T-cell (primary cell): ENCODE measurements around the gene PCBP2. TPM values are rescaled to one million over a fixed set of nuclear protein-coding genes. Genes with fewer than 3 reads are reported as not detected.
"Not testable (repeated sequence)": the region's sequence is repeated elsewhere in the genome, so short reads cannot be mapped to it uniquely, and the experiment has no call there.

ENCODE experiments used
- ATAC-seq, 4 experiments: fragments of 200-7000 bp in 3 of 4; fragments of 150-1000 bp in 1 of 4; cut with Tn5 transposase; replicated peaks in 1 of 4; 1 replicate in 3 of 4; 2 replicates in 1 of 4; pipeline ENCODE4 v1.10.0; 2021; ENCODE audit warnings: moderate library complexity in 3 of 4, mild to moderate bottlenecking in 2 of 4, moderate number of reproducible peaks in 1 of 4
- CTCF ChIA-PET, 2 donors: fragments of 300-600 bp; sonication (Branson Sonifier 250); formaldehyde crosslinking; loops; one replicate each; lab custom pipeline; 2022; ENCODE audit warnings: antibody characterized with exemption in 2 of 2; lab: Charles Lee
- POLR2A ChIA-PET, 2 donors: fragments of 300-600 bp; sonication (Branson Sonifier 250); formaldehyde crosslinking; loops; one replicate each; lab custom pipeline; 2022; ENCODE audit warnings: antibody characterized with exemption in 2 of 2; lab: Charles Lee
- DNase-seq, 35 experiments: peaks; one replicate each; pipeline versions ENCODE4 v3.0.0 to v3.0.0-alpha.2; 2013 to 2023
- H3K27ac ChIP-seq: one replicate; pipeline ENCODE4 v1.5.1; 2013; ENCODE audit warnings: low read length
- H3K27me3 ChIP-seq, 2 experiments: replicated peaks in 1 of 2; 1 replicate in 1 of 2; 2 replicates in 1 of 2; pipeline versions ENCODE4 v1.6.1 to v1.7.0; 2013; ENCODE audit warnings: low read length in 1 of 2, mixed read lengths in 1 of 2; ENCODE audit not compliant: control insufficient read depth in 2 of 2, insufficient read depth in 2 of 2; ENCODE audit errors: extremely low read depth in 1 of 2
- H3K36me3 ChIP-seq, 2 donors: 1 replicate in 1 of 2; 2 replicates in 1 of 2; pipeline versions ENCODE4 v1.6.1 to v1.7.0; 2013; ENCODE audit warnings: low read length in 1 of 2; ENCODE audit not compliant: control insufficient read depth in 2 of 2, insufficient read depth in 1 of 2; ENCODE audit errors: extremely low read depth in 1 of 2
- H3K4me1 ChIP-seq, 2 experiments: 1 replicate in 1 of 2; 2 replicates in 1 of 2; pipeline versions ENCODE4 v1.6.1 to v1.7.0; 2013; ENCODE audit warnings: low read length in 2 of 2, mixed read lengths in 1 of 2; ENCODE audit not compliant: insufficient read depth in 2 of 2, control insufficient read depth in 1 of 2; ENCODE audit errors: extremely low read depth in 1 of 2
- H3K4me3 ChIP-seq, 2 donors: 1 replicate in 1 of 2; 2 replicates in 1 of 2; pipeline versions ENCODE4 v1.5.1 to v1.7.0; 2013; ENCODE audit warnings: mild to moderate bottlenecking in 2 of 2, low read length in 1 of 2, moderate library complexity in 1 of 2; ENCODE audit not compliant: control insufficient read depth in 1 of 2; ENCODE audit errors: extremely low read depth in 1 of 2
- H3K9me3 ChIP-seq: 2 replicates; pipeline ENCODE4 v1.7.0; 2013
- H3K27ac Mint-ChIP-seq, 2 donors: one replicate each; pipeline ENCODE4 v1.8.0; 2020 to 2021; ENCODE audit warnings: mild to moderate bottlenecking in 2 of 2, mixed read lengths in 2 of 2
- H3K27me3 Mint-ChIP-seq, 2 donors: one replicate each; pipeline ENCODE4 v1.8.0; 2021 to 2022; ENCODE audit warnings: mixed read lengths in 2 of 2
- H3K36me3 Mint-ChIP-seq: one replicate; pipeline ENCODE4 v1.8.0; 2021; ENCODE audit warnings: mixed read lengths
- H3K4me1 Mint-ChIP-seq, 3 donors: one replicate each; pipeline ENCODE4 v1.8.0; 2020 to 2022; ENCODE audit warnings: mixed read lengths in 3 of 3, mild to moderate bottlenecking in 1 of 3
- H3K4me3 Mint-ChIP-seq, 3 donors: one replicate each; pipeline ENCODE4 v1.8.0; 2020 to 2022; ENCODE audit warnings: mild to moderate bottlenecking in 3 of 3, mixed read lengths in 3 of 3, moderate library complexity in 3 of 3
- H3K9me3 Mint-ChIP-seq, 3 donors: one replicate each; pipeline ENCODE4 v1.8.0; 2020 to 2022; ENCODE audit warnings: mixed read lengths in 3 of 3
- WGBS: methylation state at CpG from one replicate; pipeline ENCODE4 v1.1.5; 2013; ENCODE audit warnings: missing lambda C conversion rate; ENCODE audit not compliant: insufficient coverage; 5-methylcytosine and 5-hydroxymethylcytosine counted together
- total RNA-seq, 35 experiments: library from RNA in 6 of 35; stranded (reverse) in 6 of 35; fragments of 120-200 nt in 1 of 35; gene quantifications; one replicate each; pipeline versions ENCODE4 v1.2.1 to v1.2.4 and lab custom pipeline; 2013 to 2026

The PCBP2 gene
- total RNA-seq, 5 donors from 2014 or later (not counting 1 experiment from before 2014, with no cell fraction given) = 707 to 1,066 (median 764) TPM

DNA sequence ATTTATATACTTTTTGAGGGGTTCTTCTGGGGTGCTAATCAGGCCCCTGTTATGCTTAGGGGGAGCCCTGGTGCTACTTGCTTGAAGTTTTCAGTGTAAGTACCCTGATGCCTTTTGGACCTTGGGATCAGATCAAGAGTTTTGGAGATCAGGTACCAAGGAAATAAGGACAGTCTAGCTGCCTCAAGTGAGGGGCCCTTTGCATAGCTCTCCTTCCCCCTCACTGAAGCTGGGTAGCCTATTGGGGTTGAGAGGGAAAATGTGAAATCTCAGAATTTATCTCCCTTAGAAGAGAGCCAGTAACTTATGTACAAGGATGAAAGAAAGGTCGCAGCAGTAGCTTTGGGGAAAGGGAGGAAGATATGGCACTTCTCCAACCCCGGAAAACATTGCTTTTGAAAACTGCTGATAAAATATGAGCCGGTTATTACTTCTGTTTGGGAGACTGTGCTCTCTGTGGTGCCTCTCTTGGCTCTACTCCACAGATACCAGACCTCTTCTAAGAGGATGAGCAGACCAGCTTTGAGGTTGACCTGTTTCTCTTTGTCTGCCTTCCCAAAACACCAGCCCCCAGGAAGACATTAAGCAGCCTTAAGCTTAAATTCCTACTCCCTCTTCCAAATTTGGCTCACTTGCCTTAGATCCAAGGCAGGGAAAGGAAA, 37.0 kb upstream of the PCBP2 start:
- Histone ChIP-seq H3K27me3 (no peaks in the 10 kb centered on the region), H3K4me3 (no peak overlapping the region), H3K9me3 (no peaks in the 10 kb centered on the region), H3K27ac (no peak overlapping the region), H3K4me1 (peaks cover 2 to 5% of the 10 kb centered on the region in 2 experiments), H3K36me3 (peaks cover 14 to 39% of the 10 kb centered on the region in 2 donors)
- CTCF ChIA-PET = interaction anchor here (0.5 to 2.3 kb wide), 5 partner anchors 25 to 278 kb away, joined by 3 to 7 read pairs (median 3); partner anchors contain the start of gene TARBP2 (in 1 of the 2)
- DNase-seq (no peak), ATAC-seq (no peak)
- Mint-ChIP-seq H3K4me1 (peaks cover 43 to 58% (median 46%) of the 10 kb centered on the region in 3 donors), H3K36me3 (peaks cover 25% of the 10 kb centered on the region), H3K27ac (peak overlapping the region; percentile 52 to 68), H3K27me3 (no peaks in the 10 kb centered on the region), H3K9me3 (no peaks in the 10 kb centered on the region), H3K4me3 (no peak overlapping the region)
- 80% methylated on average over 2 of the region's 3 CpGs for WGBS
- POLR2A ChIA-PET = interaction anchor here in 1 of 2 donors (0.5 to 0.6 kb wide), 2 partner anchors 88 to 94 kb away, joined by 3 to 4 read pairs; no protein-coding TSS in a partner anchor

DNA sequence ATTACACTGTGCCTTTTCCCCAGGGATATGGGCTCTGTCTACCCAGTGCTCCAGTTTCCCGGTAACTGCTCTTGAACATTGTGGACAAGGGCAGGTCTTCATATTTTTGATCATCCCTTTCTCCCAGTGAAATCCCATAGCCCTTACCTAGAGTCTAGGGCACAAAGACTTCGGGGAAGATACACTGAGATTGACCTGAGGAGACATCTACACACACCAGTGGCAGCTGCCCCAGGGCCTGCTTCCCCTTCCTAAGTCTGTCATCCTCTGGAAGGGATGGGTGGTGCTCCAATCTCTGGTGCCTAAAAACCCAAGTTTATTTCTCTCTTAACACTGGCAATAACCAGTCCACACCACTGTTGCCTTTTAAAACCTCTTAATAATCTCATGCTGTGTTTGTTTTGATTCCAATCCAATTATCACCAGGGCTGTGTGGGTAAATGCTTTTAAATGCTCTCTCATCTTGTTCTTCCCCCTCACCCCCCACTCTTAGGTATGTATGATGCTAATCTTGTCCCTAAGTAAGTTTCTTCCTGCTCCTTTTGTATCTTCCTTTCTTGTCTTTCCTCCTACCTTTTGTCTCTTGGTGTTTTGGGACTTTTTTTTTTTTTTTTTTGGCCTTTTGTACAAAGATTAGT, 36.0 kb upstream of the PCBP2 start:
- Mint-ChIP-seq H3K36me3 (peaks cover 18% of the 10 kb centered on the region), H3K4me1 (peaks cover 42 to 59% (median 44%) of the 10 kb centered on the region in 3 donors), H3K27ac (peak overlapping the region; percentile 52 to 68)
- H3K27me3 Mint-ChIP-seq, H3K27me3 ChIP-seq, H3K4me3 Mint-ChIP-seq, DNase-seq, H3K4me3 ChIP-seq, ATAC-seq, H3K9me3 ChIP-seq, H3K9me3 Mint-ChIP-seq, H3K27ac ChIP-seq, H3K4me1 ChIP-seq: not testable (repeated sequence)
- peaks cover 12 to 31% of the 10 kb centered on the region in 2 donors for H3K36me3 ChIP-seq
- ChIA-PET CTCF (interaction anchor here in 1 of 2 donors (0.5 kb wide), 1 partner anchor 279 kb away, joined by 3 read pairs; no protein-coding TSS in a partner anchor), POLR2A (interaction anchor here in 1 of 2 donors (0.6 kb wide), 1 partner anchor 94 kb away, joined by 4 read pairs; no protein-coding TSS in a partner anchor)
- 100% methylated on average over 2 of the region's 2 CpGs for WGBS

DNA sequence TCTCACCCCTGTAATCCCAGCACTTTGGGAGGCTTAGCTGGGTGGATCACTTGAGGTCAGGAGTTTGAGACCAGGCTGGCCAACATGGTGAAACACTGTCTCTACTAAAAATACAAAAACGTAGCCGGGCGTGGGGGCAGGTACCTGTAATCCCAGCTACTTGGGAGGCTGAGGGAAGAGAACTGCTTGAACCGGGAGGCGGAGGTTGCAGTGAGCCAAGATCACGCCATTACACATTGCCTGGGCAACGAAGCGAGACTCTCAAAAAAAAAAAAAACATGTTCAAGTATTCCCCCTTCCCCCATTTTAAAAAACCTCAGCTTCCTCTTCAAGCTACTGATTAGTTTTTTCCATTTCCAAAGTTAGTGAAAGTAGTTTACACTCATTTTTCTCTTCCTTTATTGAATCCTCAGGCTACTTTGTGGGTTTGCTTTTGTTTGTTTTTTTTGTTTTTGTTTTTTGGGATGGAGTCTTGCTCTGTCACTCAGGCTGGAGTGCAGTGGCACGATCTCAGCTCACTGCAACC, 34.5 kb upstream of the PCBP2 start:
- peaks cover 39 to 53% (median 40%) of the 10 kb centered on the region in 3 donors for H3K4me1 Mint-ChIP-seq
- Histone ChIP-seq H3K36me3 (peaks cover under 1 to 18% of the 10 kb centered on the region in 2 donors), H3K4me1 (peaks cover 2 to 11% of the 10 kb centered on the region in 2 experiments)
- ATAC-seq, H3K36me3 Mint-ChIP-seq, H3K9me3 ChIP-seq, H3K4me3 Mint-ChIP-seq, H3K4me3 ChIP-seq, H3K27me3 Mint-ChIP-seq, H3K27me3 ChIP-seq, H3K27ac ChIP-seq, H3K9me3 Mint-ChIP-seq: not testable (repeated sequence)
- ChIA-PET CTCF (interaction anchor here (0.8 to 2.1 kb wide), 4 partner anchors 64 to 96 kb away, joined by 3 to 9 read pairs (median 7); partner anchors contain the start of gene AAAS (in 1 of the 2)), POLR2A (interaction anchor here (0.6 to 0.8 kb wide), 2 partner anchors 22 to 30 kb away, joined by 3 to 5 read pairs; no protein-coding TSS in a partner anchor)
- peak overlapping the region in 1 of 2 donors; percentile 67 for H3K27ac Mint-ChIP-seq
- no CpG with 5 or more reads among the region's 9 CpGs for WGBS
- peak in 1 of 35 experiments; percentile 28 for DNase-seq

DNA sequence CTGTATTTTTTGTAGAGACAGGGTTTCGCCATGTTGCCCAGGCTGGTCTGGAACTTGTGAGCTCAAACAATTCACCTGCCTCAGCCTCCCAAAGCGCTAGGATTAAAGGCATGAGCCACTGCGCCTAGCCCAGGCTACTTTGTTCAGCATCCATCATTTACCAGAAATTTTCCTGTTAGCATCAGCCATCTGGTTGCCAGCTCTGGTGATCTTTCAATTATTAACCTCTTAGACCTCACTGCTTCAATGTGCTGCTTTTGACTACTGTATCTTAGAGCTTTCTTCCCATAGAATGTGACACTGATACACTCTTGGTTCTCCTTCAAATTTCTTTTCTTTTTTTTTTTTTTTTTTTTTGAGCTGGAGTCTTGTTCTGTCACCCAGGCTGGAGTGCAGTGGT, 33.7 kb upstream of the PCBP2 start:
- Histone ChIP-seq H3K27me3 (no peaks in the 10 kb centered on the region), H3K9me3 (no peaks in the 10 kb centered on the region), H3K27ac (no peak overlapping the region), H3K4me1 (peaks cover 0 to 11% of the 10 kb centered on the region in 2 experiments), H3K36me3 (peaks cover 0 to 14% of the 10 kb centered on the region in 2 donors), H3K4me3 (no peak overlapping the region)
- H3K9me3 Mint-ChIP-seq = no peaks in the 10 kb centered on the region
- 96% methylated on average over 3 of the region's 3 CpGs for WGBS
- no peaks in the 10 kb centered on the region for H3K27me3 Mint-ChIP-seq
- no peak for ATAC-seq
- H3K4me1 Mint-ChIP-seq = peaks cover 32 to 45% (median 32%) of the 10 kb centered on the region in 3 donors
- ChIA-PET CTCF (interaction anchor here (0.6 to 2.1 kb wide), 7 partner anchors 65 to 316 kb away, joined by 3 to 9 read pairs (median 3); no protein-coding TSS in a partner anchor), POLR2A (interaction anchor here in 1 of 2 donors (0.7 to 0.8 kb wide), 2 partner anchors 95 to 110 kb away, joined by 4 to 7 read pairs; no protein-coding TSS in a partner anchor)
- DNase-seq = no peak
- H3K36me3 Mint-ChIP-seq = peaks cover 3% of the 10 kb centered on the region
- no peak overlapping the region for H3K27ac Mint-ChIP-seq
- H3K4me3 Mint-ChIP-seq = no peak overlapping the region

DNA sequence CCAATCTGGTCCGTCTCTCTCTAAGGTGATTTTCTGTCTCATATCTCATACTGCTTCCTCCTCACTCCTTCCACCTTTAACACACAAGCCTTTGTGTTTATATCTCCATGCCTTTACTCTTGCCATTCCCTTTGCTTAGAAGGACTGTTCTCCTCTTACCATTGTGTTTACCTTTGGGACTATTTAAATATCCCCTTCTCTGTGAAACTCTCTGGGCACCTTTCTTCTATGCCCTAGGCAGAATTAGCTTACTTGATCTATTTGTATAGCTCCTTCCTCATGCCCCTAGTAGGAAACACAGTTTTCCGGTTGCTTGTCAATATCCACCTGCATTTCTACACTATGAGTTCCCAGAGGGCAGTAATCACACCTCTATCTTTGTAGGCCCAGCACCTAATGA, 32.1 kb upstream of the PCBP2 start:
- H3K27ac Mint-ChIP-seq = no peak overlapping the region
- no peaks in the 10 kb centered on the region for H3K9me3 Mint-ChIP-seq
- no peak for ATAC-seq
- peaks cover 0 to 3% of the 10 kb centered on the region in 2 donors for H3K36me3 ChIP-seq
- H3K9me3 ChIP-seq = no peaks in the 10 kb centered on the region
- no peaks in the 10 kb centered on the region for H3K36me3 Mint-ChIP-seq
- no peak overlapping the region for H3K4me3 Mint-ChIP-seq
- WGBS = 92% methylated on average over 2 of the region's 2 CpGs
- H3K4me3 ChIP-seq = no peak overlapping the region
- no peak for DNase-seq
- peaks cover 28 to 39% (median 32%) of the 10 kb centered on the region in 3 donors for H3K4me1 Mint-ChIP-seq
- ChIA-PET CTCF (interaction anchor here (0.6 to 3.4 kb wide), 5 partner anchors 35 to 93 kb away, joined by 3 to 54 read pairs (median 3); no protein-coding TSS in a partner anchor), POLR2A (no interaction called here)
- H3K27me3 ChIP-seq = no peaks in the 10 kb centered on the region
- no peaks in the 10 kb centered on the region for H3K27me3 Mint-ChIP-seq
- H3K4me1 ChIP-seq = peaks cover 0 to 11% of the 10 kb centered on the region in 2 experiments
- H3K27ac ChIP-seq = no peak overlapping the region

DNA sequence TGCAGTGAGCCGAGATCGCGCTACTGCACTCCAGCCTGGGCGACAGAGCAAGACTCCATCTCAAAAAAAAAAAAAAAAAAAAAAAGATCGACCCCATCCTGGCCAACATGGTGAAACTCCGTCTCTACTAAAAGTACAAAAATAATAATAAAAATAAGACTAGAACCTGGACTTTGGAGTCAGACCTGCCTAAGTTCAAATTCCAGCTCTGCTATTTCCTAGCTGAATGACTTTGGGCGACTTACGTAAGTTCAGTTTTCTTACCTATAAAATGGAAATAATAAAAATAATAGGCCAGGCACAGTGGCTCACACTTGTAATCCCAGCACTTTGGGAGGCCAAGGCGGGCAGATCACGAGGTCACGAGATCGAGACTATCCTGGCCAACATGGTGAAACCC, 29.7 kb upstream of the PCBP2 start:
- H3K36me3 ChIP-seq, H3K4me3 Mint-ChIP-seq, H3K36me3 Mint-ChIP-seq, ATAC-seq, H3K27me3 ChIP-seq, H3K9me3 Mint-ChIP-seq, DNase-seq, POLR2A ChIA-PET, H3K27ac ChIP-seq, H3K4me3 ChIP-seq, H3K9me3 ChIP-seq, H3K4me1 ChIP-seq, H3K27me3 Mint-ChIP-seq, H3K27ac Mint-ChIP-seq: not testable (repeated sequence)
- CTCF ChIA-PET = interaction anchor here in 1 of 2 donors (0.7 to 3.4 kb wide), 3 partner anchors 43 to 111 kb away, joined by 7 to 54 read pairs (median 16); partner anchors contain the start of gene SP1
- H3K4me1 Mint-ChIP-seq = peaks cover 16 to 28% (median 24%) of the 10 kb centered on the region in 3 donors
- 60% methylated on average over 1 of the region's 12 CpGs for WGBS
